HCT116 (cell line): Measurements from ENCODE around the gene IL20RB. TPM values are rescaled to one million over a fixed set of nuclear protein-coding genes. Genes with fewer than 3 reads are reported as not detected.

Experiments
- ATAC-seq: fragments of 200-7000 bp; cut with Tn5 transposase; 2 replicates; pipeline ENCODE4 v1.9.1; 2020; ENCODE audit warnings: mild to moderate bottlenecking, moderate library complexity
- BruUV-seq: library from RNA; stranded (reverse); fragments of 400-500 nt; replicated peaks from 2 replicates; lab custom pipeline; 2021; lab: Mats Ljungman, UMichigan
- CTCF ChIA-PET: fragments of 300-600 bp; sonication (Branson Sonifier 250); formaldehyde crosslinking; loops from one replicate; lab custom pipeline; 2021; ENCODE audit warnings: antibody characterized with exemption; lab: Charles Lee
- POLR2A ChIA-PET: fragments of 300-600, 350-600 bp; sonication (Branson Sonifier 250); formaldehyde crosslinking; loops from one replicate; lab custom pipeline; 2021; ENCODE audit warnings: antibody characterized with exemption; lab: Charles Lee
- RAD21 ChIA-PET, 2 experiments: fragments of 300-600 bp; sonication (Branson Sonifier 250); formaldehyde crosslinking; loops; one replicate each; lab custom pipeline; 2023; ENCODE audit warnings: low total read pairs in 2 of 2; ENCODE audit not compliant: uncharacterized antibody in 2 of 2, unreplicated experiment in 2 of 2, low non-redundant PET in 1 of 2; lab: Charles Lee
- DNase-seq: peaks from one replicate; pipeline ENCODE4 v3.0.0-alpha.2; 2010; ENCODE audit warnings: low read depth, low spot score
- H2AFZ ChIP-seq: fragments of 200-600 bp; shearing (Covaris generic), sonication (generic); 2 replicates; pipeline ENCODE4 v1.6.1; 2017; ENCODE audit warnings: low read depth, mixed run types, mixed read lengths, antibody characterized with exemption, low read length; ENCODE audit not compliant: poor library complexity, severe bottlenecking
- H3K27ac ChIP-seq: 2 replicates; pipeline ENCODE4 v1.5.1; 2012; ENCODE audit warnings: low read depth, low read length
- H3K27me3 ChIP-seq: fragments of 200-600 bp; sonication (generic); 2 replicates; pipeline ENCODE4 v1.6.1; 2016; ENCODE audit warnings: mixed run types, low read length, mixed read lengths; ENCODE audit not compliant: insufficient read depth
- H3K36me3 ChIP-seq, 2 experiments: fragments of 200-500 bp in 1 of 2; fragments of 200-600 bp in 1 of 2; sonication (Bioruptor generic) in 1 of 2; sonication (generic) in 1 of 2; 2 replicates each; pipeline versions ENCODE4 v1.5.1 to v1.6.1; 2014 to 2016; ENCODE audit warnings: low read length in 2 of 2, inconsistent platforms in 1 of 2, mixed read lengths in 1 of 2, mixed run types in 1 of 2; ENCODE audit not compliant: insufficient read depth in 2 of 2, control insufficient read depth in 1 of 2
- H3K4me1 ChIP-seq, 2 experiments: fragments of 200-600 bp in 1 of 2; sonication (generic) in 1 of 2; 2 replicates each; pipeline versions ENCODE4 v1.5.1 to v1.6.1; 2012 to 2017; ENCODE audit warnings: low read length in 2 of 2, inconsistent platforms in 1 of 2, mild to moderate bottlenecking in 1 of 2, mixed read lengths in 1 of 2, mixed run types in 1 of 2, moderate library complexity in 1 of 2; ENCODE audit not compliant: insufficient read depth in 2 of 2, control insufficient read depth in 1 of 2
- H3K4me2 ChIP-seq: fragments of 200-600 bp; sonication (generic); 2 replicates; pipeline ENCODE4 v1.6.1; 2017; ENCODE audit warnings: mixed run types, low read length, mixed read lengths
- H3K4me3 ChIP-seq, 2 experiments: fragments of 200-600 bp in 1 of 2; sonication (generic) in 1 of 2; replicated peaks in 1 of 2; 2 replicates each; pipeline ENCODE4 v1.5.1; 2011 to 2016; ENCODE audit warnings: low read length in 2 of 2, control low read depth in 1 of 2, low read depth in 1 of 2, mild to moderate bottlenecking in 1 of 2, mixed read lengths in 1 of 2, mixed run types in 1 of 2
- H3K79me2 ChIP-seq: fragments of 200-600 bp; sonication (generic); 2 replicates; pipeline ENCODE4 v1.6.1; 2017; ENCODE audit warnings: mild to moderate bottlenecking, mixed run types, low read length, moderate library complexity, mixed read lengths; ENCODE audit not compliant: insufficient read depth
- H3K9ac ChIP-seq: fragments of 200-600 bp; sonication (generic); 2 replicates; pipeline ENCODE4 v1.6.1; 2016; ENCODE audit warnings: low read length, mixed read lengths
- H3K9me2 ChIP-seq: fragments of 200-600 bp; sonication (generic), shearing (Covaris generic); 2 replicates; pipeline ENCODE4 v1.6.1; 2017; ENCODE audit warnings: mixed run types, mild to moderate bottlenecking, moderate library complexity; ENCODE audit not compliant: insufficient read depth
- H3K9me3 ChIP-seq, 2 experiments: fragments of 200-500 bp in 1 of 2; fragments of 200-600 bp in 1 of 2; sonication (Bioruptor generic) in 1 of 2; sonication (generic) in 1 of 2; 2 replicates each; pipeline ENCODE4 v1.6.1; 2014 to 2017; ENCODE audit warnings: low read length in 2 of 2, mixed read lengths in 2 of 2, inconsistent platforms in 1 of 2, low read depth in 1 of 2, mild to moderate bottlenecking in 1 of 2, mixed run types in 1 of 2, moderate library complexity in 1 of 2; ENCODE audit not compliant: control insufficient read depth in 1 of 2, insufficient read depth in 1 of 2
- H4K20me1 ChIP-seq: fragments of 200-600 bp; sonication (generic), shearing (Covaris generic); 2 replicates; pipeline ENCODE4 v1.6.1; 2017; ENCODE audit warnings: mixed run types, mild to moderate bottlenecking, moderate library complexity; ENCODE audit not compliant: insufficient read depth
- CBX3 ChIP-seq: IDR thresholded peaks from 2 replicates; pipeline ENCODE4 v1.6.1; 2012; ENCODE audit warnings: low read depth
- EGR1 ChIP-seq: IDR thresholded peaks from 2 replicates; pipeline ENCODE4 v1.6.1; 2012; ENCODE audit warnings: low read depth
- EZH2 ChIP-seq: fragments of 200-600 bp; sonication (generic); IDR thresholded peaks from 2 replicates; pipeline ENCODE4 v1.6.1; 2017; ENCODE audit warnings: antibody characterized with exemption, mixed run types
- EZH2phosphoT487 ChIP-seq: fragments of 200-600 bp; IDR thresholded peaks from 2 replicates; pipeline ENCODE4 v1.6.1; 2018; ENCODE audit warnings: antibody characterized with exemption, borderline replicate concordance
- REST ChIP-seq: IDR thresholded peaks from 2 replicates; pipeline ENCODE4 v1.6.1; 2012; ENCODE audit warnings: low read depth
- SRF ChIP-seq: IDR thresholded peaks from 2 replicates; pipeline ENCODE4 v1.6.1; 2012; ENCODE audit warnings: low read depth
- TCF7L2 ChIP-seq: IDR thresholded peaks from 2 replicates; pipeline ENCODE4 v1.7.0; 2011; ENCODE audit warnings: borderline replicate concordance, inconsistent platforms; ENCODE audit not compliant: insufficient read depth, insufficient read length; ENCODE audit errors: extremely low read depth
- ZBTB33 ChIP-seq: IDR thresholded peaks from 2 replicates; pipeline ENCODE4 v1.6.1; 2011; ENCODE audit warnings: mild to moderate bottlenecking, low read length, moderate library complexity; ENCODE audit not compliant: insufficient replicate concordance; ENCODE audit errors: extremely low read depth
- intact Hi-C: fragments of 100-400 bp; cut with micrococcal nuclease; formaldehyde crosslinking; loops from 2 replicates; pipeline ENCODE4 v1.10.0; 2022
- total RNA-seq: library from RNA; stranded (reverse); gene quantifications from one replicate; pipeline ENCODE4 v1.2.1, GENCODE V29; 2021; ENCODE audit not compliant: unreplicated experiment

IL20RB gene
- total RNA-seq, 1 experiment from 2014 or later: 6.1 TPM

- no peak for TF ChIP-seq ZBTB33
- TF ChIP-seq CBX3: no peak
- TF ChIP-seq REST: no peak
- TF ChIP-seq SRF: no peak
- TF ChIP-seq EGR1: no peak
- TF ChIP-seq EZH2: no peak
- TF ChIP-seq EZH2phosphoT487: no peak
- TF ChIP-seq TCF7L2: no peak
These were observed 52.4 kb downstream of the IL20RB start (continued) for GRCh38 chr3:137010137-137010536.

- DNase-seq: no peak
- Histone ChIP-seq H3K9me3 (no peaks in the 10 kb centered on the region), H2AFZ (no peak overlapping the region), H3K4me1 (peaks cover 0 to 6% of the 10 kb centered on the region in 2 experiments; a peak in 1 of 4 replicates), H3K4me3 (no peak overlapping the region), H3K79me2 (no peaks in the 10 kb centered on the region), H3K27me3 (no peaks in the 10 kb centered on the region), H3K9ac (no peak overlapping the region), H4K20me1 (no peaks in the 10 kb centered on the region), H3K36me3 (no peaks in the 10 kb centered on the region), H3K4me2 (no peak overlapping the region), H3K27ac (no peak overlapping the region), H3K9me2 (no peaks in the 10 kb centered on the region)
- CTCF ChIA-PET: no interaction called here
- BruUV-seq: no TSS peak
- no peak for ATAC-seq
- POLR2A ChIA-PET: no interaction called here
- no peak for TF ChIP-seq ZBTB33
- intact Hi-C loops: loop anchor here (5.0 kb wide), 2 partner anchors 464 to 619 kb away; no protein-coding TSS in a partner anchor
- RAD21 ChIA-PET: no interaction called here
These were observed 53.4 kb downstream of the IL20RB start for GRCh38 chr3:137011153-137011552.
